Skeletal muscle tissue (tissue), 4 donors: Measurements from ENCODE around the gene XIRP1. TPM values are rescaled to one million over a fixed set of nuclear protein-coding genes. Genes with fewer than 3 reads are reported as not detected.

Source experiments
- H3K27ac ChIP-seq: one replicate; pipeline ENCODE4 v1.7.0; 2013; ENCODE audit warnings: mild to moderate bottlenecking, low read depth, low read length, inconsistent platforms
- H3K27me3 ChIP-seq, 3 donors: one replicate each; pipeline ENCODE4 v1.7.0; 2013; ENCODE audit warnings: low read length in 3 of 3; ENCODE audit not compliant: control insufficient read depth in 3 of 3, insufficient read depth in 3 of 3
- H3K36me3 ChIP-seq, 3 donors: one replicate each; pipeline ENCODE4 v1.7.0; 2013; ENCODE audit warnings: low read length in 3 of 3; ENCODE audit not compliant: control insufficient read depth in 3 of 3, insufficient read depth in 3 of 3
- H3K4me1 ChIP-seq, 3 donors: one replicate each; pipeline ENCODE4 v1.7.0; 2013; ENCODE audit warnings: low read length in 3 of 3, mild to moderate bottlenecking in 3 of 3; ENCODE audit not compliant: control insufficient read depth in 3 of 3, insufficient read depth in 3 of 3
- H3K4me3 ChIP-seq, 3 donors: one replicate each; pipeline ENCODE4 v1.7.0; 2013; ENCODE audit warnings: low read length in 3 of 3
- H3K9ac ChIP-seq, 3 donors: one replicate each; pipeline ENCODE4 v1.7.0; 2013; ENCODE audit warnings: low read length in 3 of 3, mild to moderate bottlenecking in 3 of 3, moderate library complexity in 2 of 3, low read depth in 1 of 3
- H3K9me3 ChIP-seq, 3 donors: one replicate each; pipeline ENCODE4 v1.7.0; 2013; ENCODE audit warnings: low read length in 3 of 3; ENCODE audit not compliant: control insufficient read depth in 3 of 3
- total RNA-seq: library from RNA; depleted of rRNA; stranded (reverse); fragments of >200 nt; gene quantifications from one replicate; pipeline ENCODE4 v1.2.3, GENCODE V29; 2014
- donor health status: Osteomylitis.

XIRP1 gene
- total RNA-seq, 1 donor from 2014 or later = 30.8 TPM

DNA sequence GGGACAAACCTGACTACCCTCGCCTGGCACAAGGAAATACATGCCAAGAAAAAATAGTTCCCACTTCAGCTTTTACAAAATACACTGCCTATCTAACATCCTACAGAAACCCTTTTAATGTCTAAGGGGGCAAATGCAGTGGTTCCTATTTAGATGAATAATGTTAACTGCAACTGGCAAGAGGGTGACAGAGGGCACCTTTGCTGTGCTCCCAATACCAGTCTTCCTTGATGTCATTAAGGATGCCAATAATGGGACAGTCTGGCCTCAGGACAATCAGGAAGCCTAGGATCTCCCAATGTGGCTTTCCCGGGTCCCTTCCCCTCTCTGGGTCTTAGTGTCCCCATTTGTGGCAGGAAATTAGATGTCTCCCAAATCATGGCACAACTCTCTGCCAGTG, 53.0 kb downstream of the XIRP1 start:
- peaks cover 27 to 36% (median 34%) of the 10 kb centered on the region in 3 donors for H3K36me3 ChIP-seq
- no peak overlapping the region for H3K4me3 ChIP-seq
- peaks cover 23 to 51% (median 44%) of the 10 kb centered on the region in 3 donors for H3K4me1 ChIP-seq
- no peaks in the 10 kb centered on the region for H3K9me3 ChIP-seq
- no peaks in the 10 kb centered on the region for H3K27me3 ChIP-seq
- no peak overlapping the region for H3K9ac ChIP-seq
- no peak overlapping the region for H3K27ac ChIP-seq

DNA sequence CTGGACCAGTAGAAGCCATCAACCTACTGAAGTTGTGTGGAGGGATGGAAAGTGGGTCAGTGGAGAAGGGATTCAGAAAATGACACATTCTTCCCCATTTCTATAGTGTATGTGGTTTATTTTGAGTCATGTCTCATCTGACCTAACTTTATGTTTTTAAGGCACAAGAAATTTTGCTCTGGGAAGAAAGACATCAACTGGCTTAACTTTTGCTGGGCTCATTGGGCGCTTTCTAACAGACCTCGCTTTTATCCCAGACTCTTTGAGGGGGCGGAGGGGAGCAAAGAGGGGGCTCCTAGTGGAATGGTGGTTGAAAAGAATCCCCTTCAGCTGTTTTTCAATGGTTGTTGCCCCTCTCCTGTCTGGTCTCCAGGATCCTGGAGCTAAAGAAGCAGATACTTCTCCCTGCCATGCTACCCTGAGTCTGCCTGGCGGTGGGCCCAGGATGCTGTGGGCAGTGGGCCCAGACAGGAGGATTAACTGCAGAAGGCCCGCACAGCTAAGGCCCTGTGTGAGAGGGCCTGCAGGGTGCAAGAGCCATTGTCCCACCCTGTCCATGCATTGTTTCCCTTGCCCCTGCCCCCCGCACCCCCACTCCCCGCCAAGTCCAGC, 53.5 kb downstream of the XIRP1 start:
- Histone ChIP-seq H3K9ac (no peak overlapping the region), H3K27ac (no peak overlapping the region), H3K4me3 (no peak overlapping the region), H3K4me1 (peaks cover 23 to 49% (median 40%) of the 10 kb centered on the region in 3 donors), H3K36me3 (peaks cover 22 to 31% (median 28%) of the 10 kb centered on the region in 3 donors), H3K27me3 (no peaks in the 10 kb centered on the region), H3K9me3 (no peaks in the 10 kb centered on the region)

DNA sequence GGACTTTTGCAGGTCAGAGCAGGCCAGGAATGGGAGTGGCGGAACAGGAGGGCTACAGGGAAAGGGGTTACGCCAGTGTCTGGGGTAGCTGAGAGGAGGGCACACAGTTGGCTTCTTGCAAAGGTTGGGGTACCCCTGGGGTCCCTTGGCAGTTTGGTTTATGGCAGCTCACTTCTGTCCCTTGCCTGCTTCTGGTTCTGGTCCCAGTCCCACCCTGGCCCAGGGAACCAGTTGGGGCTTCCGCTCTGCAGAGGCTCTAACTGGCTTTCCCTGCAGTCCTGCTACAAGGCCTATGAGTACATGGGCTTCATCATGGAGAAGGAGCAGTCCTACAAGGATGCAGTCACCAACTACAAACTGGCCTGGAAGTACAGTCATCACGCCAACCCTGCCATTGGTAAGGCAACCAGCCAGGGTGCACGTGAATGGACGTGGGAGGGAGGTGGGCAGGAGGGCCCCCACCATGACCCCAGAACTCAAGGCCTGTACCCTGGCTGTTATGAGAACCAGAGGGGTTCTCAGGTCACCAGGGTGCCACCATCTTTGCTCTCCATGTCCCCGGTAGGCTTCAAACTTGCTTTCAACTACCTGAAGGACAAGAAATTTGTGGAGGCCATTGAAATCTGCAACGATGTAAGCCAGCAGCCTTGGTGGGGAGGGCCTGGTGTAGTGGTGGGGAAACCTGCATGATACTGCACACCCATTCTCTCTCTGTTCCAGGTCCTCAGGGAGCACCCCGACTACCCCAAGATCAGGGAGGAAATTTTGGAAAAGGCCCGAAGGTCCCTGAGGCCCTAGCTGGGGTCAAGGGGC, 54.2 kb downstream of the XIRP1 start:
- peaks cover 18 to 42% (median 33%) of the 10 kb centered on the region in 3 donors for H3K4me1 ChIP-seq
- peaks cover 15 to 24% (median 21%) of the 10 kb centered on the region in 3 donors for H3K36me3 ChIP-seq
- no peaks in the 10 kb centered on the region for H3K9me3 ChIP-seq

DNA sequence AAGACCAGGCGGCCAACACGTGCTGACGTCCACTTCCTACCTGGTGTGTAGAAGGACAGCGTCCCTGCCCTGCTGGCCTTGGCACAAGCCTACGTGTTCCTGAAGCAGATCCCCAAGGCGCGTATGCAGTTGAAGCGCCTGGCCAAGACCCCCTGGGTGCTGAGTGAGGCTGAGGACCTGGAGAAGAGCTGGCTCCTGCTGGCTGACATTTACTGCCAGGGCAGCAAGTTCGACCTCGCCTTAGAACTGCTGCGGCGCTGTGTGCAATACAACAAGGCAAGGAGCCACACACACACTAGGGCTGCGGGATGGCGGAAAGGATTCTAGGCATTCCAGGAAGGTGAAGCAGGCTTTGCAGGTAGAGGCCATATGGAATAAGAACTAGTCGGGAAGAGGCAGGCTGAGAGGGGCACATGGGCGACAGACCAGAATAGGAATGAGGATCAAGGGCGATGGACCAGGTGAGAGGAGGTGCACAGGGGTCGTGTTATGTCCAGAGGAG, 54.9 kb downstream of the XIRP1 start:
- H3K9ac ChIP-seq = no peak overlapping the region
- H3K36me3 ChIP-seq = peaks cover 8 to 17% (median 14%) of the 10 kb centered on the region in 3 donors
- peaks cover 15 to 35% (median 26%) of the 10 kb centered on the region in 3 donors for H3K4me1 ChIP-seq

More for the DNA sequence above, 54.2 kb downstream of the XIRP1 start:
- no peak overlapping the region for H3K9ac ChIP-seq
- no peaks in the 10 kb centered on the region for H3K27me3 ChIP-seq
- no peak overlapping the region for H3K4me3 ChIP-seq
- no peak overlapping the region for H3K27ac ChIP-seq

DNA sequence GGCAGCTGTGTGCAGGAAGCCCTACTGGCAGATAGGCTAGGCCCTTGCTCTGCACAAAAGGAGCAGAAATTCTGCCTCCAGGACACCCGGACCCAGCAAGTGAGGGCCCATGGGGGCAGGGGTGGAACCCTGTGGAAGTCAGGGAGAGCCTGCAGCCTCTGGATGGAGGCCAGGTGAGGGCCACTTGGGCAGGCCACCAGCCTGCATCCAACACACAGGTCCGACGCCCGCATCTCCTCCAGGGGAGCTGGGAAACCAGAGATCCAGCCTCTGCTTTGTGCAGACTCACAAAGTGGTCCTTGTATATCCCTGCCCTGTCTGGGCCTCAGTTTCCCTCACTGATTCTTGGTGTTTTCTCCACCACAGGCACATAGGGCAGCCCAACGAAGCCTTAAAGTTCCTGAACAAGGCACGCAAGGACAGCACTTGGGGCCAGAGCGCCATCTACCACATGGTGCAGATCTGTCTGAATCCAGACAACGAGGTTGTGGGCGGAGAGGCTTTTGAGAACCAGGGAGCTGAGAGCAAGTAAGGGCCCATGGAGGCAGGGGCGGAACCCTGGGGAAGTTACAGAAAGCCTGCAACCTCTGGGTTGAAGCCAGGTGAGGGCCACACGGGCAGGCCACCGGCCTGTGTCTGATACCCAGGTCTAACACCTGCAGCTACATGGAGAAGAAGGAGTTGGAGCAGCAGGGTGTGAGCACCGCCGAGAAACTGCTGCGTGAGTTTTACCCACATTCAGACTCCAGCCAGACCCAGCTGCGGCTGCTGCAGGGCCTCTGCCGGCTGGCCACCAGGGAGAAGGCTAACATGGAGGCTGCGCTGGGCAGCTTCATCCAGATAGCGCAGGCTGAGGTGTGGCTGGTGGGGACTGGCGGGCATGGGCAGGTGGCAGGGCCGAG, 55.6 kb downstream of the XIRP1 start:
- H3K4me1 ChIP-seq = peaks cover 8 to 28% (median 19%) of the 10 kb centered on the region in 3 donors
- H3K4me3 ChIP-seq = no peak overlapping the region
- no peak overlapping the region for H3K9ac ChIP-seq
- H3K9me3 ChIP-seq = no peaks in the 10 kb centered on the region
- no peaks in the 10 kb centered on the region for H3K27me3 ChIP-seq
- H3K27ac ChIP-seq = no peak overlapping the region
- peaks cover 5 to 10% (median 7%) of the 10 kb centered on the region in 3 donors for H3K36me3 ChIP-seq

More for the DNA sequence above, 54.9 kb downstream of the XIRP1 start:
- H3K27ac ChIP-seq = no peak overlapping the region
- H3K4me3 ChIP-seq = no peak overlapping the region
- no peaks in the 10 kb centered on the region for H3K27me3 ChIP-seq
- no peaks in the 10 kb centered on the region for H3K9me3 ChIP-seq

DNA sequence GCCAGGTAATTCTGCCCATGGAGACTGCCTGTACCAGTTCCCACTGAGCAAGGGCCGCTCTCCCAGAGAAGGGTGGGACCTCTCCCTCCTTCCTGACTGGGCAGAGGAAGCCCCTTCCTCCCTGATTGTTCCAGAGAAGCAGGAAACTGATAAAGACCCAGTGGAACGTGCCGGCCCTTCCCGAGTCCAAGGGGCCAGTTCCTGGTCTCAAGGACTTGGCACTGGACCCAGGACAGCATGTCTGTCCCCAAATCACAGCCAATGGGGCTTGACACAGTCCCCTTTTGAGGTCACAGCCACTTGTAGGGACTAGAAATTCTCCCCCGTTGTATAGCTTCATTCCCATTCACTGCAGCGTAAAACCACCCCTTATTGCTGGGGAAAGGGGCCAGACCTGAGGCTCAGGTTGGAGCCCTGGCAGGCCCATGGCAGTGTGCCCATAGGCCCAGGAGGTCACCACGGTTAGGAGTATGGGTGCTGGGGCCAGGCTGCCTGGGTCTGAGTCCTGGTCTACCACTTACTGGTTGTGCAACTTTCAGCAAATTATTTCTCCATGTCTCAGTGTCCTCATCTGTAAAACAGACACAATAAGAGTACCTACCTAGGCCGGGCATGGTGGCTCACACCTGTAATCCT, 57.1 kb downstream of the XIRP1 start:
- Histone ChIP-seq H3K27ac (no peak overlapping the region), H3K9me3 (no peaks in the 10 kb centered on the region), H3K9ac (no peak overlapping the region), H3K4me3 (no peak overlapping the region), H3K27me3 (no peaks in the 10 kb centered on the region), H3K4me1 (peaks cover 0 to 13% (median 4%) of the 10 kb centered on the region in 3 donors), H3K36me3 (peaks cover 0 to 4% (median 2%) of the 10 kb centered on the region in 3 donors)

DNA sequence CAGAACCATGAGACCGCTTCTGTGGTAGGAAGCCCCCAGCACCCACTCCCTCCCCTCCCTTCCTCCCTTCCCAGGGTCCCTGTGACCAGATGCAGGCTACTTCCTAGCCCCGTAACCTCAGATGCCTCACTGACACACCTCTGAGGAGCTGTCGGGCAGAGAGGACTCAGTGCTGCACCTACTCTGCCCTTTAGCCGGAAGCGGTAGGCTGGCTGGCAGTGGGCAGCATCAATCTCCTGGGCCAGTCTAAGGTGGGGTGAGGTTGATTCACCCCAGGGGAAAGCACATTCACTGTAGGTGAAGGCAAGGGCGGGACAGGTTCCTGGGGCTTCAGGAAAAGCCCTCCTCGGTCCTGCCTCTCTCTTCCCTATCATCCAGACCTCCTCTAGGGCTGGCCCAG, 58.1 kb downstream of the XIRP1 start:
- no peak overlapping the region for H3K27ac ChIP-seq
- peaks cover 0 to 11% (median 3%) of the 10 kb centered on the region in 3 donors for H3K4me1 ChIP-seq
- H3K9me3 ChIP-seq = no peaks in the 10 kb centered on the region
- H3K4me3 ChIP-seq = no peak overlapping the region
- no peaks in the 10 kb centered on the region for H3K27me3 ChIP-seq
- H3K9ac ChIP-seq = no peak overlapping the region
- H3K36me3 ChIP-seq = peaks cover 0 to 4% (median 2%) of the 10 kb centered on the region in 3 donors

DNA sequence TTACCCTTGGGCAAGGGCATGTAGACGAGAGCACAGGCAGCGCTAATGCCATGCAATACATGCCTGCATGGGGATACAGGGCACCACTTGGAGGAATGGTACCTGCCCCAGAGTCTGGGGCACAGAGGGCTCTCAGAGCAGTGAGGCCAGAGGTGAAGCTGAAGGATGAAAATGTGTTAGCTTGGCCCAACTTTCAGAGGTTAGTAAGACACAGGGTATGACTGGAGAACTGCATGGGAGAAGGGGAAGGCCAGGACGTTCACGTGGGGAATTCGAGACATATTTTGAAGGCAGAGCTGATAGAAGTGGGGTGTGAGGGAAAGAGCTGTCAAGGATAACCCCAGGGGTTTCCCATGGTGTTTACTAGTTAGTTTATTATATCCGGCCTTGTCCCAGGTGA, 58.6 kb downstream of the XIRP1 start:
- no peaks in the 10 kb centered on the region for H3K9me3 ChIP-seq
- H3K4me3 ChIP-seq = no peak overlapping the region
- peaks cover 0 to 4% (median 2%) of the 10 kb centered on the region in 3 donors for H3K36me3 ChIP-seq
- peaks cover 0 to 9% (median 0%) of the 10 kb centered on the region in 3 donors for H3K4me1 ChIP-seq
- no peak overlapping the region for H3K9ac ChIP-seq
- H3K27ac ChIP-seq = no peak overlapping the region
- no peaks in the 10 kb centered on the region for H3K27me3 ChIP-seq
